ENCODE data around the gene FCHSD2. TPM values are rescaled to one million over a fixed set of nuclear protein-coding genes. Genes with fewer than 3 reads are reported as not detected.

Gene FCHSD2
- total and polyA plus RNA-seq, 2 of the 13 experiments (the other 11 are each of a cell fraction or from before 2014, with no cell fraction given) = 20.5 to 24.8 TPM

DNA sequence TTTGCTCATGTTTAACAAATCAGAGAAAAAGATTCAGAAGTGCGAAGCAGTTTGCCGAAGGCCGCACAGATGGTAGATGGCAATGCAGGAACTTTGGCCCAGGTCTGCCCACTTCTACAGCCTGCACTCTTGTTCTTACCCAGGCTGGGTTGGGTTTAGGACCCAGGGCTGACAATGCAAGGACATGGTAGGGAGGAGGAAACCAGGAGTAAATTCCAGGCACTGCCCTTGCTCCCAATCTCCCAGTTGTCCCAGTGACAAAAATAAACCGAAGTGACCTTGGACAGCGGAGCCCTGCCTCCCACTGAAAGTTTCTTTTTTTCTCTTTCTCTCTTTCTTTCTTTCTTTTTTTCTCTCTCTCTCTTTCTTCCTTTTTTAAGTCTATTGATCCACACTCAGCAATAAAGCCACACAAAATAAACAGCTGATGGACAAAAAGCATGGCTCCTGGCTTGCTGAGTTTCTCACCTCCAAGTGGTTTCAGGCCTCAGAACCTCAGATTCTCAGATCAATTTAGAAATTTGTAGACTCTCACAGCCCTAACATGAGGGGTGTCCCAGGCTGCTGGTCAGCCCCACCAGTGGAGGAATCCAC is 33.5 kb upstream of the FCHSD2 start (continued):
- TF ChIP-seq, protein P1, sequence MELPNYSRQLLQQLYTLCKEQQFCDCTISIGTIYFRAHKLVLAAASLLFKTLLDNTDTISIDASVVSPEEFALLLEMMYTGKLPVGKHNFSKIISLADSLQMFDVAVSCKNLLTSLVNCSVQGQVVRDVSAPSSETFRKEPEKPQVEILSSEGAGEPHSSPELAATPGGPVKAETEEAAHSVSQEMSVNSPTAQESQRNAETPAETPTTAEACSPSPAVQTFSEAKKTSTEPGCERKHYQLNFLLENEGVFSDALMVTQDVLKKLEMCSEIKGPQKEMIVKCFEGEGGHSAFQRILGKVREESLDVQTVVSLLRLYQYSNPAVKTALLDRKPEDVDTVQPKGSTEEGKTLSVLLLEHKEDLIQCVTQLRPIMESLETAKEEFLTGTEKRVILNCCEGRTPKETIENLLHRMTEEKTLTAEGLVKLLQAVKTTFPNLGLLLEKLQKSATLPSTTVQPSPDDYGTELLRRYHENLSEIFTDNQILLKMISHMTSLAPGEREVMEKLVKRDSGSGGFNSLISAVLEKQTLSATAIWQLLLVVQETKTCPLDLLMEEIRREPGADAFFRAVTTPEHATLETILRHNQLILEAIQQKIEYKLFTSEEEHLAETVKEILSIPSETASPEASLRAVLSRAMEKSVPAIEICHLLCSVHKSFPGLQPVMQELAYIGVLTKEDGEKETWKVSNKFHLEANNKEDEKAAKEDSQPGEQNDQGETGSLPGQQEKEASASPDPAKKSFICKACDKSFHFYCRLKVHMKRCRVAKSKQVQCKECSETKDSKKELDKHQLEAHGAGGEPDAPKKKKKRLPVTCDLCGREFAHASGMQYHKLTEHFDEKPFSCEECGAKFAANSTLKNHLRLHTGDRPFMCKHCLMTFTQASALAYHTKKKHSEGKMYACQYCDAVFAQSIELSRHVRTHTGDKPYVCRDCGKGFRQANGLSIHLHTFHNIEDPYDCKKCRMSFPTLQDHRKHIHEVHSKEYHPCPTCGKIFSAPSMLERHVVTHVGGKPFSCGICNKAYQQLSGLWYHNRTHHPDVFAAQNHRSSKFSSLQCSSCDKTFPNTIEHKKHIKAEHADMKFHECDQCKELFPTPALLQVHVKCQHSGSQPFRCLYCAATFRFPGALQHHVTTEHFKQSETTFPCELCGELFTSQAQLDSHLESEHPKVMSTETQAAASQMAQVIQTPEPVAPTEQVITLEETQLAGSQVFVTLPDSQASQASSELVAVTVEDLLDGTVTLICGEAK (IDR thresholded peaks at IDR 0.05) = no peak
- TF ChIP-seq, protein P1 (CRISPR knock-in tag; IDR thresholded peaks at IDR 0.05) = no peak
- no peak for TF ChIP-seq DR1 (CRISPR knock-in tag; IDR thresholded peaks at IDR 0.05)
- no peak for TF ChIP-seq ZNF747 (CRISPR knock-in tag; IDR thresholded peaks at IDR 0.05; ENCODE audit: borderline replicate concordance)
- TF ChIP-seq, protein P2, sequence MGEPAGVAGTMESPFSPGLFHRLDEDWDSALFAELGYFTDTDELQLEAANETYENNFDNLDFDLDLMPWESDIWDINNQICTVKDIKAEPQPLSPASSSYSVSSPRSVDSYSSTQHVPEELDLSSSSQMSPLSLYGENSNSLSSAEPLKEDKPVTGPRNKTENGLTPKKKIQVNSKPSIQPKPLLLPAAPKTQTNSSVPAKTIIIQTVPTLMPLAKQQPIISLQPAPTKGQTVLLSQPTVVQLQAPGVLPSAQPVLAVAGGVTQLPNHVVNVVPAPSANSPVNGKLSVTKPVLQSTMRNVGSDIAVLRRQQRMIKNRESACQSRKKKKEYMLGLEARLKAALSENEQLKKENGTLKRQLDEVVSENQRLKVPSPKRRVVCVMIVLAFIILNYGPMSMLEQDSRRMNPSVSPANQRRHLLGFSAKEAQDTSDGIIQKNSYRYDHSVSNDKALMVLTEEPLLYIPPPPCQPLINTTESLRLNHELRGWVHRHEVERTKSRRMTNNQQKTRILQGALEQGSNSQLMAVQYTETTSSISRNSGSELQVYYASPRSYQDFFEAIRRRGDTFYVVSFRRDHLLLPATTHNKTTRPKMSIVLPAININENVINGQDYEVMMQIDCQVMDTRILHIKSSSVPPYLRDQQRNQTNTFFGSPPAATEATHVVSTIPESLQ (CRISPR knock-in tag; conservative IDR thresholded peaks at IDR 0.05) = no peak
- TF ChIP-seq, protein P3, sequence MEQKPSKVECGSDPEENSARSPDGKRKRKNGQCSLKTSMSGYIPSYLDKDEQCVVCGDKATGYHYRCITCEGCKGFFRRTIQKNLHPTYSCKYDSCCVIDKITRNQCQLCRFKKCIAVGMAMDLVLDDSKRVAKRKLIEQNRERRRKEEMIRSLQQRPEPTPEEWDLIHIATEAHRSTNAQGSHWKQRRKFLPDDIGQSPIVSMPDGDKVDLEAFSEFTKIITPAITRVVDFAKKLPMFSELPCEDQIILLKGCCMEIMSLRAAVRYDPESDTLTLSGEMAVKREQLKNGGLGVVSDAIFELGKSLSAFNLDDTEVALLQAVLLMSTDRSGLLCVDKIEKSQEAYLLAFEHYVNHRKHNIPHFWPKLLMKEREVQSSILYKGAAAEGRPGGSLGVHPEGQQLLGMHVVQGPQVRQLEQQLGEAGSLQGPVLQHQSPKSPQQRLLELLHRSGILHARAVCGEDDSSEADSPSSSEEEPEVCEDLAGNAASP (CRISPR knock-in tag; IDR thresholded peaks at IDR 0.05; ENCODE audit: borderline replicate concordance) = 0 out of 2 replicates have a peak, but pooled peaks have one; percentile 38
- no peak for TF ChIP-seq ZNF367 (CRISPR knock-in tag; IDR thresholded peaks at IDR 0.05; ENCODE audit: borderline replicate concordance)
- no peak for TF ChIP-seq ZNF207 (IDR thresholded peaks at IDR 0.05; ENCODE audit: borderline replicate concordance)
- TF ChIP-seq, protein P4, sequence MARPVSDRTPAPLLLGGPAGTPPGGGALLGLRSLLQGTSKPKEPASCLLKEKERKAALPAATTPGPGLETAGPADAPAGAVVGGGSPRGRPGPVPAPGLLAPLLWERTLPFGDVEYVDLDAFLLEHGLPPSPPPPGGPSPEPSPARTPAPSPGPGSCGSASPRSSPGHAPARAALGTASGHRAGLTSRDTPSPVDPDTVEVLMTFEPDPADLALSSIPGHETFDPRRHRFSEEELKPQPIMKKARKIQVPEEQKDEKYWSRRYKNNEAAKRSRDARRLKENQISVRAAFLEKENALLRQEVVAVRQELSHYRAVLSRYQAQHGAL (CRISPR knock-in tag; IDR thresholded peaks at IDR 0.05; ENCODE audit: not compliant biosample characterization) = no peak
- TF ChIP-seq RFXANK (CRISPR knock-in tag; IDR thresholded peaks at IDR 0.05) = no peak
- TF ChIP-seq, protein P5, sequence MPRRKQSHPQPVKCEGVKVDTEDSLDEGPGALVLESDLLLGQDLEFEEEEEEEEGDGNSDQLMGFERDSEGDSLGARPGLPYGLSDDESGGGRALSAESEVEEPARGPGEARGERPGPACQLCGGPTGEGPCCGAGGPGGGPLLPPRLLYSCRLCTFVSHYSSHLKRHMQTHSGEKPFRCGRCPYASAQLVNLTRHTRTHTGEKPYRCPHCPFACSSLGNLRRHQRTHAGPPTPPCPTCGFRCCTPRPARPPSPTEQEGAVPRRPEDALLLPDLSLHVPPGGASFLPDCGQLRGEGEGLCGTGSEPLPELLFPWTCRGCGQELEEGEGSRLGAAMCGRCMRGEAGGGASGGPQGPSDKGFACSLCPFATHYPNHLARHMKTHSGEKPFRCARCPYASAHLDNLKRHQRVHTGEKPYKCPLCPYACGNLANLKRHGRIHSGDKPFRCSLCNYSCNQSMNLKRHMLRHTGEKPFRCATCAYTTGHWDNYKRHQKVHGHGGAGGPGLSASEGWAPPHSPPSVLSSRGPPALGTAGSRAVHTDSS (CRISPR knock-in tag; conservative IDR thresholded peaks at IDR 0.05) = no peak
